GM12878 (cell line): ENCODE measurements around the gene HPX. TPM values are rescaled to one million over a fixed set of nuclear protein-coding genes. Genes with fewer than 3 reads are reported as not detected.

Experiments used
- ATAC-seq: fragments of 200-7000 bp; cut with Tn5 transposase; 3 replicates; pipeline ENCODE4 v1.9.1; 2020; ENCODE audit warnings: mild to moderate bottlenecking, moderate library complexity
- BruUV-seq: library from RNA; stranded (reverse); fragments of 400-500 nt; replicated peaks from 2 replicates; lab custom pipeline; 2021; lab: Mats Ljungman, UMichigan
- CTCF ChIA-PET: fragments of 300-600 bp; sonication (Branson Sonifier 250); formaldehyde crosslinking; extraction: SDS; loops from one replicate; lab custom pipeline; 2021; ENCODE audit warnings: inconsistent platforms; lab: Yijun Ruan, JAX
- POLR2A ChIA-PET: fragments of 350-600 bp; formaldehyde crosslinking; extraction: SDS; loops from one replicate; lab custom pipeline; 2021; ENCODE audit warnings: inconsistent platforms; lab: Charles Lee
- RAD21 ChIA-PET: fragments of 300-600 bp; sonication (Branson Sonifier 250); formaldehyde crosslinking; loops from one replicate; lab custom pipeline; 2023; ENCODE audit warnings: antibody characterized with exemption; ENCODE audit not compliant: unreplicated experiment; lab: Charles Lee
- SMC1A ChIA-PET: fragments of 300-600 bp; sonication (Branson Sonifier 250); formaldehyde crosslinking; loops from one replicate; lab custom pipeline; 2023; ENCODE audit not compliant: unreplicated experiment, uncharacterized antibody; lab: Charles Lee
- DNase-seq: peaks from one replicate; pipeline ENCODE4 v3.0.0-alpha.2; 2011; ENCODE audit warnings: low read depth, low spot score
- FAIRE-seq: peaks from 3 replicates; lab custom pipeline; 2011; peaks lifted over from hg19 to GRCh38; lab: Jason Lieb, UNC
- H2AFZ ChIP-seq: 2 replicates; pipeline ENCODE4 v1.6.0; 2011; ENCODE audit warnings: low read depth, low read length, control low read depth; ENCODE audit not compliant: control insufficient read depth
- H3K27ac ChIP-seq: 2 replicates; pipeline ENCODE4 v1.5.1; 2011; ENCODE audit warnings: control low read depth; ENCODE audit not compliant: control insufficient read depth, insufficient read depth
- H3K27me3 ChIP-seq, 2 experiments: replicated peaks in 1 of 2; 2 replicates each; pipeline versions ENCODE4 v1.6.0 to v1.6.1; 2011; ENCODE audit warnings: low read length in 1 of 2; ENCODE audit not compliant: control insufficient read depth in 2 of 2, insufficient read depth in 2 of 2
- H3K36me3 ChIP-seq, 2 experiments: 2 replicates each; pipeline ENCODE4 v1.5.1; 2011; ENCODE audit warnings: low read length in 1 of 2; ENCODE audit not compliant: control insufficient read depth in 2 of 2, insufficient read depth in 2 of 2
- H3K4me1 ChIP-seq: 2 replicates; pipeline ENCODE4 v1.6.1; 2011; ENCODE audit warnings: mild to moderate bottlenecking, low read length, moderate library complexity, mixed read lengths; ENCODE audit not compliant: control insufficient read depth, insufficient read depth
- H3K4me2 ChIP-seq: 2 replicates; pipeline ENCODE4 v1.6.0; 2011; ENCODE audit warnings: control low read depth; ENCODE audit not compliant: control insufficient read depth, insufficient read depth
- H3K4me3 ChIP-seq: fragments of 200-600 bp; sonication (generic); 2 replicates; pipeline ENCODE4 v1.5.1; 2016
- H3K79me2 ChIP-seq: 2 replicates; pipeline ENCODE4 v1.6.0; 2011; ENCODE audit warnings: low read length; ENCODE audit not compliant: control insufficient read depth, insufficient read depth
- H3K9ac ChIP-seq: 2 replicates; pipeline ENCODE4 v1.8.0; 2011; ENCODE audit warnings: low read length, control low read depth, mixed read lengths; ENCODE audit not compliant: control insufficient read depth, insufficient read depth
- H3K9me3 ChIP-seq: replicated peaks from 3 replicates; pipeline ENCODE4 v1.5.1; 2011; ENCODE audit warnings: mild to moderate bottlenecking, low read length; ENCODE audit not compliant: control insufficient read depth, insufficient read depth
- H4K20me1 ChIP-seq: 2 replicates; pipeline ENCODE4 v1.6.0; 2011; ENCODE audit not compliant: control insufficient read depth, insufficient read depth
- CBX3 ChIP-seq: fragments of 200-600 bp; sonication (generic); IDR thresholded peaks from 2 replicates; pipeline ENCODE4 v1.6.1; 2016; ENCODE audit warnings: low read depth, borderline replicate concordance
- MTA3 ChIP-seq: IDR thresholded peaks from 2 replicates; pipeline ENCODE4 v1.6.1; 2012; ENCODE audit warnings: low read length, inconsistent platforms, borderline replicate concordance
- NR2C2 ChIP-seq: IDR thresholded peaks from 2 replicates; pipeline ENCODE4 v1.6.1; 2011; ENCODE audit warnings: borderline replicate concordance, low read depth; ENCODE audit not compliant: control insufficient read depth, insufficient read length
- NR2F1 ChIP-seq: fragments of 450-650 bp; conservative IDR thresholded peaks from 2 replicates; pipeline ENCODE4 v1.6.1; 2017; ENCODE audit warnings: mild to moderate bottlenecking
- WGBS: methylation state at CpG from one replicate; pipeline ENCODE4 v1.1.6; 2016; ENCODE audit warnings: low lambda C conversion rate; ENCODE audit not compliant: insufficient replicate concordance, insufficient coverage; ENCODE audit errors: missing lambda C conversion rate; 5-methylcytosine and 5-hydroxymethylcytosine counted together
- in situ Hi-C: fragments of 300-500 bp; cut with MboI; formaldehyde crosslinking; loops from 9 replicates; pipeline ENCODE4 v1.14.3; 2018; ENCODE audit warnings: mixed read lengths
- intact Hi-C: fragments of 100-400 bp; cut with micrococcal nuclease; formaldehyde crosslinking; loops from one replicate; pipeline ENCODE4 v1.14.2; 2022; ENCODE audit not compliant: unreplicated experiment
- polyA plus RNA-seq, 11 experiments: library from polyadenylated mRNA; depleted of rRNA in 4 of 11; unstranded in 6 of 11; stranded (reverse) in 5 of 11; fragments of >200 nt; fragmentation: Nextera tagmentation in 4 of 11; fragmentation: Illumina TruSeq in 1 of 11; extraction: Ambion mirVana in 4 of 11; extraction: Trizol in 1 of 11; gene quantifications; 1 replicate in 1 of 11; 2 replicates in 10 of 11; pipeline versions ENCODE4 v1.2.1 to v1.2.3, GENCODE V29; 2011 to 2016; ENCODE audit warnings: inconsistent platforms in 2 of 11, missing spikeins in 2 of 11, low read depth in 1 of 11
- total RNA-seq, 4 experiments: library from RNA; depleted of rRNA in 3 of 4; stranded (reverse); fragments of >200 nt in 3 of 4; fragmentation: Illumina TruSeq in 1 of 4; extraction: Trizol in 1 of 4; gene quantifications; 2 replicates each; pipeline versions ENCODE4 v1.2.1 to v1.2.3, GENCODE V29; 2013 to 2021
- TF ChIP-seq, protein P1 (sequence below): fragments of 450-650 bp; IDR thresholded peaks from 2 replicates; pipeline ENCODE4 v1.6.1; 2017; ENCODE audit warnings: mild to moderate bottlenecking, moderate library complexity
- TF ChIP-seq, protein P2 (sequence below): IDR thresholded peaks from 2 replicates; pipeline ENCODE4 v1.6.1; 2011; ENCODE audit warnings: low read depth, mild to moderate bottlenecking, low read length, moderate library complexity, borderline replicate concordance; ENCODE audit errors: extremely low read depth
- TF ChIP-seq, protein P3 (sequence below): fragments of 450-650 bp; IDR thresholded peaks from 2 replicates; pipeline ENCODE4 v1.6.1; 2014; ENCODE audit warnings: mild to moderate bottlenecking
- TF ChIP-seq, protein P4 (sequence below): fragments of 150-350 bp; IDR thresholded peaks from 2 replicates; pipeline ENCODE4 v1.6.1; 2016; ENCODE audit warnings: low read depth, low read length
- TF ChIP-seq, protein P5 (sequence below): IDR thresholded peaks from 2 replicates; pipeline ENCODE4 v1.6.1; 2012; ENCODE audit warnings: low read depth, low read length, improper control_type of control experiment
- TF ChIP-seq, protein P6 (sequence below): IDR thresholded peaks from 2 replicates; pipeline ENCODE4 v1.6.1; 2011; ENCODE audit warnings: borderline replicate concordance, low read depth, mild to moderate bottlenecking, moderate library complexity, mixed read lengths, low read length; ENCODE audit not compliant: insufficient read depth; ENCODE audit errors: extremely low read length

Gene HPX
- total and polyA plus RNA-seq, 10 of the 15 experiments (the other 5 are each of a cell fraction or from before 2014, with no cell fraction given), result 0.08 to 1.7 (median 0.18) TPM; not detected in 1

DNA sequence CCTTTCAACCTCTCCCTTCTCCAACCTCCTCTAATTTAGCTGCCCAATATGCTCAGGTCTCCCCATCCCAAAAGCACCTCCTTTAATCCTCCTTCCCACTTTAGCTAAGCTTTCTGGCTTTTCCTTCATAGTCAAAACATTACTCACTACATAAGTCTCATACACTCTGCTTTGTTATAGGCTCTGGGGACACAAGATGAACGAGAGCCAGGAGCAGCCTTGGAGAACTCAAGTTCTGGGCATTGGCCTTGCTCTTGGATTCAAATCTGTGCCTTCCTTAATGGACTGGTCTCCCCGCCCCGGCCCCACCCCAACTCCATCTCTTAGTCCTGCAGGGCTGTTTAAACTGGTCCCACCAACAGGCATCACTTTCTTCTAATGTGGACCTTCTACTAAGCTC, 11.4 kb upstream of the HPX start (continued):
- TF ChIP-seq, protein P1, sequence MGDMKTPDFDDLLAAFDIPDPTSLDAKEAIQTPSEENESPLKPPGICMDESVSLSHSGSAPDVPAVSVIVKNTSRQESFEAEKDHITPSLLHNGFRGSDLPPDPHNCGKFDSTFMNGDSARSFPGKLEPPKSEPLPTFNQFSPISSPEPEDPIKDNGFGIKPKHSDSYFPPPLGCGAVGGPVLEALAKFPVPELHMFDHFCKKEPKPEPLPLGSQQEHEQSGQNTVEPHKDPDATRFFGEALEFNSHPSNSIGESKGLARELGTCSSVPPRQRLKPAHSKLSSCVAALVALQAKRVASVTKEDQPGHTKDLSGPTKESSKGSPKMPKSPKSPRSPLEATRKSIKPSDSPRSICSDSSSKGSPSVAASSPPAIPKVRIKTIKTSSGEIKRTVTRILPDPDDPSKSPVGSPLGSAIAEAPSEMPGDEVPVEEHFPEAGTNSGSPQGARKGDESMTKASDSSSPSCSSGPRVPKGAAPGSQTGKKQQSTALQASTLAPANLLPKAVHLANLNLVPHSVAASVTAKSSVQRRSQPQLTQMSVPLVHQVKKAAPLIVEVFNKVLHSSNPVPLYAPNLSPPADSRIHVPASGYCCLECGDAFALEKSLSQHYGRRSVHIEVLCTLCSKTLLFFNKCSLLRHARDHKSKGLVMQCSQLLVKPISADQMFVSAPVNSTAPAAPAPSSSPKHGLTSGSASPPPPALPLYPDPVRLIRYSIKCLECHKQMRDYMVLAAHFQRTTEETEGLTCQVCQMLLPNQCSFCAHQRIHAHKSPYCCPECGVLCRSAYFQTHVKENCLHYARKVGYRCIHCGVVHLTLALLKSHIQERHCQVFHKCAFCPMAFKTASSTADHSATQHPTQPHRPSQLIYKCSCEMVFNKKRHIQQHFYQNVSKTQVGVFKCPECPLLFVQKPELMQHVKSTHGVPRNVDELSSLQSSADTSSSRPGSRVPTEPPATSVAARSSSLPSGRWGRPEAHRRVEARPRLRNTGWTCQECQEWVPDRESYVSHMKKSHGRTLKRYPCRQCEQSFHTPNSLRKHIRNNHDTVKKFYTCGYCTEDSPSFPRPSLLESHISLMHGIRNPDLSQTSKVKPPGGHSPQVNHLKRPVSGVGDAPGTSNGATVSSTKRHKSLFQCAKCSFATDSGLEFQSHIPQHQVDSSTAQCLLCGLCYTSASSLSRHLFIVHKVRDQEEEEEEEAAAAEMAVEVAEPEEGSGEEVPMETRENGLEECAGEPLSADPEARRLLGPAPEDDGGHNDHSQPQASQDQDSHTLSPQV, result no peak
- TF ChIP-seq, all 136 proteins: peak for 0

DNA sequence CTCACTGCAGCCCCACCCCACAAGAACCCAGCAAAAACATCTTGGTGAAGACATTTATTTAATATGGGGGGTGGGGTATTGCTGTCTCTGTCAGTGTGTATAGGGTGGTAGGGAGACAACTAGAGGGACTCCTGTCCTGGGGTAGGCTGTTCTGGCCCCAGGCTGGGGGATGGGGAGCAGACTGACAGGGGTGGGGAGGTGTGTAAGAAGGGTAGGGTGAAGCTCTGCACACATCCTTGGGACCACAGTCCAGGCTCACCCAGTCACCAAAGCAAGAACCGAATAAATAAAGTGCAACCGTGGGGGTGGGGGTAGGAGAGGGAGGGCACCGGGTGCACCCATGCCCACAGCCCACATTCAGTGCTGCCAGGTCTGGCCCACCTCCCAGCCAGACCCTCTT, 7.8 kb upstream of the HPX start:
- BruUV-seq, result no TSS peak
- no peak for FAIRE-seq
- H4K20me1 ChIP-seq, result no peaks in the 10 kb centered on the region
- no peak overlapping the region for H2AFZ ChIP-seq
- H3K79me2 ChIP-seq, result no peaks in the 10 kb centered on the region
- no peaks in the 10 kb centered on the region for H3K4me1 ChIP-seq
- ChIA-PET CTCF (interaction anchor here (1.9 to 17.4 kb wide), 2 partner anchors 71 to 86 kb away, joined by 5 to 560 read pairs; no protein-coding TSS in a partner anchor), RAD21 (interaction anchor here (14.2 kb wide), 1 partner anchor 69 kb away, joined by 305 read pairs; no protein-coding TSS in a partner anchor), POLR2A (no interaction called here), SMC1A (interaction anchor here (1.4 to 12.8 kb wide), 3 partner anchors 13 to 69 kb away, joined by 4 to 293 read pairs (median 4); no protein-coding TSS in a partner anchor)
- no peak overlapping the region for H3K4me3 ChIP-seq
- in situ Hi-C loops, result no loop called here
- intact Hi-C loops, result no loop called here
- H3K36me3 ChIP-seq, result no peaks in the 10 kb centered on the region
- no peak for ATAC-seq
- DNase-seq, result no peak
- H3K9ac ChIP-seq, result no peak overlapping the region
- H3K4me2 ChIP-seq, result no peak overlapping the region
- WGBS, result 48% methylated on average over 3 of the region's 3 CpGs
- H3K9me3 ChIP-seq, result no peaks in the 10 kb centered on the region
- H3K27ac ChIP-seq, result no peak overlapping the region
- no peaks in the 10 kb centered on the region for H3K27me3 ChIP-seq
- TF ChIP-seq NR2F1 (no peak), CBX3 (no peak), NR2C2 (no peak), MTA3 (no peak)
- TF ChIP-seq, protein P2, sequence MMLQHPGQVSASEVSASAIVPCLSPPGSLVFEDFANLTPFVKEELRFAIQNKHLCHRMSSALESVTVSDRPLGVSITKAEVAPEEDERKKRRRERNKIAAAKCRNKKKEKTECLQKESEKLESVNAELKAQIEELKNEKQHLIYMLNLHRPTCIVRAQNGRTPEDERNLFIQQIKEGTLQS, result no peak
- TF ChIP-seq, protein P3, sequence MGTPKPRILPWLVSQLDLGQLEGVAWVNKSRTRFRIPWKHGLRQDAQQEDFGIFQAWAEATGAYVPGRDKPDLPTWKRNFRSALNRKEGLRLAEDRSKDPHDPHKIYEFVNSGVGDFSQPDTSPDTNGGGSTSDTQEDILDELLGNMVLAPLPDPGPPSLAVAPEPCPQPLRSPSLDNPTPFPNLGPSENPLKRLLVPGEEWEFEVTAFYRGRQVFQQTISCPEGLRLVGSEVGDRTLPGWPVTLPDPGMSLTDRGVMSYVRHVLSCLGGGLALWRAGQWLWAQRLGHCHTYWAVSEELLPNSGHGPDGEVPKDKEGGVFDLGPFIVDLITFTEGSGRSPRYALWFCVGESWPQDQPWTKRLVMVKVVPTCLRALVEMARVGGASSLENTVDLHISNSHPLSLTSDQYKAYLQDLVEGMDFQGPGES, result no peak
- TF ChIP-seq, protein P4, sequence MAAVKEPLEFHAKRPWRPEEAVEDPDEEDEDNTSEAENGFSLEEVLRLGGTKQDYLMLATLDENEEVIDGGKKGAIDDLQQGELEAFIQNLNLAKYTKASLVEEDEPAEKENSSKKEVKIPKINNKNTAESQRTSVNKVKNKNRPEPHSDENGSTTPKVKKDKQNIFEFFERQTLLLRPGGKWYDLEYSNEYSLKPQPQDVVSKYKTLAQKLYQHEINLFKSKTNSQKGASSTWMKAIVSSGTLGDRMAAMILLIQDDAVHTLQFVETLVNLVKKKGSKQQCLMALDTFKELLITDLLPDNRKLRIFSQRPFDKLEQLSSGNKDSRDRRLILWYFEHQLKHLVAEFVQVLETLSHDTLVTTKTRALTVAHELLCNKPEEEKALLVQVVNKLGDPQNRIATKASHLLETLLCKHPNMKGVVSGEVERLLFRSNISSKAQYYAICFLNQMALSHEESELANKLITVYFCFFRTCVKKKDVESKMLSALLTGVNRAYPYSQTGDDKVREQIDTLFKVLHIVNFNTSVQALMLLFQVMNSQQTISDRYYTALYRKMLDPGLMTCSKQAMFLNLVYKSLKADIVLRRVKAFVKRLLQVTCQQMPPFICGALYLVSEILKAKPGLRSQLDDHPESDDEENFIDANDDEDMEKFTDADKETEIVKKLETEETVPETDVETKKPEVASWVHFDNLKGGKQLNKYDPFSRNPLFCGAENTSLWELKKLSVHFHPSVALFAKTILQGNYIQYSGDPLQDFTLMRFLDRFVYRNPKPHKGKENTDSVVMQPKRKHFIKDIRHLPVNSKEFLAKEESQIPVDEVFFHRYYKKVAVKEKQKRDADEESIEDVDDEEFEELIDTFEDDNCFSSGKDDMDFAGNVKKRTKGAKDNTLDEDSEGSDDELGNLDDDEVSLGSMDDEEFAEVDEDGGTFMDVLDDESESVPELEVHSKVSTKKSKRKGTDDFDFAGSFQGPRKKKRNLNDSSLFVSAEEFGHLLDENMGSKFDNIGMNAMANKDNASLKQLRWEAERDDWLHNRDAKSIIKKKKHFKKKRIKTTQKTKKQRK, result no peak
- TF ChIP-seq, protein P5, sequence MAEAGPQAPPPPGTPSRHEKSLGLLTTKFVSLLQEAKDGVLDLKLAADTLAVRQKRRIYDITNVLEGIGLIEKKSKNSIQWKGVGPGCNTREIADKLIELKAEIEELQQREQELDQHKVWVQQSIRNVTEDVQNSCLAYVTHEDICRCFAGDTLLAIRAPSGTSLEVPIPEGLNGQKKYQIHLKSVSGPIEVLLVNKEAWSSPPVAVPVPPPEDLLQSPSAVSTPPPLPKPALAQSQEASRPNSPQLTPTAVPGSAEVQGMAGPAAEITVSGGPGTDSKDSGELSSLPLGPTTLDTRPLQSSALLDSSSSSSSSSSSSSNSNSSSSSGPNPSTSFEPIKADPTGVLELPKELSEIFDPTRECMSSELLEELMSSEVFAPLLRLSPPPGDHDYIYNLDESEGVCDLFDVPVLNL, result no peak
- TF ChIP-seq, protein P6, sequence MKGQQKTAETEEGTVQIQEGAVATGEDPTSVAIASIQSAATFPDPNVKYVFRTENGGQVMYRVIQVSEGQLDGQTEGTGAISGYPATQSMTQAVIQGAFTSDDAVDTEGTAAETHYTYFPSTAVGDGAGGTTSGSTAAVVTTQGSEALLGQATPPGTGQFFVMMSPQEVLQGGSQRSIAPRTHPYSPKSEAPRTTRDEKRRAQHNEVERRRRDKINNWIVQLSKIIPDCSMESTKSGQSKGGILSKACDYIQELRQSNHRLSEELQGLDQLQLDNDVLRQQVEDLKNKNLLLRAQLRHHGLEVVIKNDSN, result no peak
